Measurements from ENCODE around the gene VAV2.

- no peak for TF ChIP-seq CTCF (IDR thresholded peaks at IDR 0.05)
- no peak for TF ChIP-seq POLR2AphosphoS5 (IDR thresholded peaks at IDR 0.05)
- TF ChIP-seq POLR2A (IDR thresholded peaks at IDR 0.05) = no peak
- no peak for TF ChIP-seq EP300 (IDR thresholded peaks at IDR 0.05)
Observed at GRCh38 chr9:134003237-134003636, 11.1 kb upstream of the VAV2 start.

Measured in sigmoid colon (tissue), 4 donors.